Endothelial cell of umbilical vein (primary cell): ENCODE data around the gene DOCK8. TPM values are rescaled to one million over a fixed set of nuclear protein-coding genes. Genes with fewer than 3 reads are reported as not detected.

Experiments
- BruUV-seq: library from RNA; stranded (reverse); fragments of 400-500 nt; replicated peaks from 2 replicates; lab custom pipeline; 2021; lab: Mats Ljungman, UMichigan
- CTCF ChIA-PET: fragments of 300-600, 350-600 bp; sonication (Branson Sonifier 250); formaldehyde crosslinking; loops from one replicate; lab custom pipeline; 2021; ENCODE audit warnings: antibody characterized with exemption, inconsistent platforms; lab: Charles Lee
- POLR2A ChIA-PET: fragments of 300-600, 350-600 bp; sonication (Branson Sonifier 250); formaldehyde crosslinking; loops from one replicate; lab custom pipeline; 2021; ENCODE audit warnings: antibody characterized with exemption, inconsistent platforms; lab: Charles Lee
- DNase-seq: peaks from one replicate; pipeline ENCODE4 v3.0.0-alpha.2; 2011; ENCODE audit warnings: low read depth, low spot score
- FAIRE-seq: peaks from 2 replicates; lab custom pipeline; 2011; peaks lifted over from hg19 to GRCh38; lab: Jason Lieb, UNC
- H2AFZ ChIP-seq: 2 replicates; pipeline ENCODE4 v1.6.0; 2012; ENCODE audit warnings: low read depth, low read length, control low read depth, inconsistent platforms
- H3K27ac ChIP-seq: 2 replicates; pipeline ENCODE4 v1.5.1; 2011; ENCODE audit warnings: low read depth, mild to moderate bottlenecking, control low read depth, low read length, moderate library complexity; ENCODE audit not compliant: insufficient read depth
- H3K27me3 ChIP-seq, 2 experiments: 2 replicates each; pipeline versions ENCODE4 v1.6.0 to v1.6.1; 2011; ENCODE audit warnings: low read length in 2 of 2, mixed read lengths in 1 of 2; ENCODE audit not compliant: control insufficient read depth in 2 of 2, insufficient read depth in 2 of 2
- H3K36me3 ChIP-seq, 2 experiments: 2 replicates in 1 of 2; 3 replicates in 1 of 2; pipeline ENCODE4 v1.5.1; 2011; ENCODE audit warnings: low read length in 2 of 2, mild to moderate bottlenecking in 1 of 2, moderate library complexity in 1 of 2; ENCODE audit not compliant: control insufficient read depth in 2 of 2, insufficient read depth in 2 of 2; ENCODE audit errors: extremely low read depth in 1 of 2
- H3K4me1 ChIP-seq: 3 replicates; pipeline ENCODE4 v1.5.1; 2011; ENCODE audit warnings: mild to moderate bottlenecking, low read length; ENCODE audit not compliant: control insufficient read depth, insufficient read depth; ENCODE audit errors: extremely low read depth
- H3K4me2 ChIP-seq: 2 replicates; pipeline ENCODE4 v1.6.1; 2011; ENCODE audit warnings: low read length, control low read depth, mixed read lengths; ENCODE audit not compliant: insufficient read depth
- H3K4me3 ChIP-seq, 3 experiments: fragments of 200-600 bp in 1 of 3; sonication (generic), shearing (Covaris generic) in 1 of 3; replicated peaks in 1 of 3; 2 replicates each; pipeline ENCODE4 v1.5.1; 2011 to 2016; ENCODE audit warnings: control low read depth in 3 of 3, low read length in 3 of 3, mild to moderate bottlenecking in 2 of 3, inconsistent platforms in 1 of 3, low read depth in 1 of 3, moderate library complexity in 1 of 3; ENCODE audit not compliant: insufficient read depth in 1 of 3
- H3K79me2 ChIP-seq: 2 replicates; pipeline ENCODE4 v1.6.0; 2012; ENCODE audit warnings: low read length, inconsistent platforms; ENCODE audit not compliant: control insufficient read depth, insufficient read depth
- H3K9ac ChIP-seq: replicated peaks from 2 replicates; pipeline ENCODE3; 2011; ENCODE audit warnings: low read length, control low read depth; ENCODE audit not compliant: insufficient read depth; ENCODE audit errors: extremely low read depth
- H3K9me1 ChIP-seq: replicated peaks from 3 replicates; pipeline ENCODE4 v1.6.0; 2011; ENCODE audit warnings: mild to moderate bottlenecking, low read length; ENCODE audit not compliant: control insufficient read depth, insufficient read depth; ENCODE audit errors: extremely low read depth
- H3K9me3 ChIP-seq: replicated peaks from 2 replicates; pipeline ENCODE4 v1.5.1; 2012; ENCODE audit warnings: low read length, inconsistent platforms; ENCODE audit not compliant: control insufficient read depth, insufficient read depth
- H4K20me1 ChIP-seq: replicated peaks from 2 replicates; pipeline ENCODE3; 2011; ENCODE audit warnings: mild to moderate bottlenecking, low read length; ENCODE audit not compliant: control insufficient read depth, insufficient read depth; ENCODE audit errors: extremely low read depth
- CTCF ChIP-seq, 2 donors: IDR thresholded peaks; 1 replicate in 1 of 2; 2 replicates in 1 of 2; pipeline ENCODE4 v1.5.1; 2011; ENCODE audit warnings: low read length in 2 of 2, mild to moderate bottlenecking in 2 of 2, moderate library complexity in 2 of 2, control low read depth in 1 of 2, inconsistent platforms in 1 of 2, low read depth in 1 of 2; ENCODE audit not compliant: insufficient read depth in 1 of 2; ENCODE audit errors: extremely low read depth in 1 of 2
- EZH2 ChIP-seq: IDR thresholded peaks from 2 replicates; pipeline ENCODE4 v1.6.1; 2012; ENCODE audit warnings: borderline replicate concordance, low read depth, mild to moderate bottlenecking, moderate library complexity, low read length, inconsistent platforms; ENCODE audit not compliant: severe bottlenecking
- FOS ChIP-seq: IDR thresholded peaks from 2 replicates; pipeline ENCODE4 v1.6.1; 2011; ENCODE audit warnings: mild to moderate bottlenecking, low read length, moderate library complexity, borderline replicate concordance; ENCODE audit not compliant: insufficient read depth
- GATA2 ChIP-seq: IDR thresholded peaks from 2 replicates; pipeline ENCODE4 v1.7.0; 2011; ENCODE audit warnings: low read depth, mild to moderate bottlenecking, moderate library complexity, mixed read lengths, low read length; ENCODE audit not compliant: insufficient read length, insufficient read depth
- JUN ChIP-seq: IDR thresholded peaks from 2 replicates; pipeline ENCODE4 v1.6.1; 2011; ENCODE audit warnings: borderline replicate concordance, low read depth; ENCODE audit not compliant: insufficient read length, insufficient read depth
- MAX ChIP-seq: IDR thresholded peaks from 2 replicates; pipeline ENCODE4 v1.6.1; 2011; ENCODE audit not compliant: insufficient read depth, insufficient read length
- MYC ChIP-seq: IDR thresholded peaks from one replicate; pipeline ENCODE4 v1.6.1; 2011; ENCODE audit warnings: mild to moderate bottlenecking, low read depth, low read length
- POLR2A ChIP-seq: IDR thresholded peaks from 2 replicates; pipeline ENCODE4 v1.6.1; 2012; ENCODE audit warnings: low read depth, mild to moderate bottlenecking, control low read depth, low read length
- POLR2AphosphoS5 ChIP-seq: IDR thresholded peaks from 2 replicates; pipeline ENCODE4 v1.6.1; 2012; ENCODE audit warnings: low read depth, mild to moderate bottlenecking, control low read depth, low read length, moderate library complexity; ENCODE audit not compliant: insufficient read depth
- dilution Hi-C: fragments of 300-500 bp; cut with MboI; formaldehyde crosslinking; loops from one replicate; pipeline ENCODE4 v1.15.0; 2019; ENCODE audit warnings: low sequenced_read_pairs; ENCODE audit not compliant: extremely low pct_ligation_motif_present
- intact Hi-C: fragments of 100-400 bp; cut with micrococcal nuclease; formaldehyde crosslinking; loops from one replicate; pipeline ENCODE4 v1.10.0; 2022
- polyA plus RNA-seq, 4 experiments: library from polyadenylated mRNA; depleted of rRNA in 3 of 4; stranded (reverse) in 3 of 4; unstranded in 1 of 4; fragments of >200 nt; gene quantifications; 2 replicates each; pipeline versions ENCODE4 v1.2.1 to v1.2.3, GENCODE V29; 2011 to 2012; ENCODE audit warnings: missing spikeins in 1 of 4
- total RNA-seq: library from RNA; stranded (reverse); gene quantifications from 2 replicates; pipeline ENCODE4 v1.2.3, GENCODE V29; 2021

The DOCK8 gene
- total and polyA plus RNA-seq, 2 donors (not counting 3 experiments of a cell fraction or from before 2014, with no cell fraction given), result 0.54 to 1.3 TPM

GRCh38 chr9:371349-371748 lies 156.7 kb downstream of the DOCK8 start:
- no peaks in the 10 kb centered on the region for H3K4me1 ChIP-seq
- DNase-seq, result no peak
- intact Hi-C loops, result no loop called here
- no TSS peak for BruUV-seq
- dilution Hi-C loops, result no loop called here
- no peaks in the 10 kb centered on the region for H3K9me3 ChIP-seq
- CTCF ChIA-PET, result interaction anchor here (1.0 to 1.1 kb wide), 3 partner anchors 16 to 638 kb away, joined by 3 to 4 read pairs (median 4); no protein-coding TSS in a partner anchor
- no peak for FAIRE-seq
- H3K4me3 ChIP-seq, result no peak overlapping the region
- no peak overlapping the region for H3K27ac ChIP-seq
- H3K9me1 ChIP-seq, result no peaks in the 10 kb centered on the region
- no peak overlapping the region for H2AFZ ChIP-seq
- POLR2A ChIA-PET, result no interaction called here
- no peak overlapping the region for H3K4me2 ChIP-seq
- H3K9ac ChIP-seq, result no peak overlapping the region
- no peaks in the 10 kb centered on the region for H3K36me3 ChIP-seq
- no peaks in the 10 kb centered on the region for H4K20me1 ChIP-seq
- TF ChIP-seq JUN, result no peak
- no peak for TF ChIP-seq POLR2AphosphoS5
- no peak for TF ChIP-seq CTCF (IDR thresholded peaks at IDR 0.05; ENCODE audit: extremely low read depth in 1 of 2, insufficient read depth in 1 of 2, low read depth in 1 of 2, low read length in 2 of 2)
- TF ChIP-seq POLR2A, result no peak
- TF ChIP-seq GATA2, result no peak
- TF ChIP-seq FOS, result no peak
- TF ChIP-seq EZH2, result no peak
- TF ChIP-seq MYC, result no peak
- TF ChIP-seq MAX, result no peak
- no peaks in the 10 kb centered on the region for H3K79me2 ChIP-seq
- H3K27me3 ChIP-seq, result no peaks in the 10 kb centered on the region
